HCT116 (cell line): ENCODE data around the gene INSR. TPM values are rescaled to one million over a fixed set of nuclear protein-coding genes. Genes with fewer than 3 reads are reported as not detected.

ENCODE experiments used
- ATAC-seq: fragments of 200-7000 bp; cut with Tn5 transposase; 2 replicates; pipeline ENCODE4 v1.9.1; 2020; ENCODE audit warnings: mild to moderate bottlenecking, moderate library complexity
- BruUV-seq: library from RNA; stranded (reverse); fragments of 400-500 nt; replicated peaks from 2 replicates; lab custom pipeline; 2021; lab: Mats Ljungman, UMichigan
- CTCF ChIA-PET: fragments of 300-600 bp; sonication (Branson Sonifier 250); formaldehyde crosslinking; loops from one replicate; lab custom pipeline; 2021; ENCODE audit warnings: antibody characterized with exemption; lab: Charles Lee
- POLR2A ChIA-PET: fragments of 300-600, 350-600 bp; sonication (Branson Sonifier 250); formaldehyde crosslinking; loops from one replicate; lab custom pipeline; 2021; ENCODE audit warnings: antibody characterized with exemption; lab: Charles Lee
- RAD21 ChIA-PET, 2 experiments: fragments of 300-600 bp; sonication (Branson Sonifier 250); formaldehyde crosslinking; loops; one replicate each; lab custom pipeline; 2023; ENCODE audit warnings: low total read pairs in 2 of 2; ENCODE audit not compliant: uncharacterized antibody in 2 of 2, unreplicated experiment in 2 of 2, low non-redundant PET in 1 of 2; lab: Charles Lee
- DNase-seq: peaks from one replicate; pipeline ENCODE4 v3.0.0-alpha.2; 2010; ENCODE audit warnings: low read depth, low spot score
- H2AFZ ChIP-seq: fragments of 200-600 bp; shearing (Covaris generic), sonication (generic); 2 replicates; pipeline ENCODE4 v1.6.1; 2017; ENCODE audit warnings: low read depth, mixed run types, mixed read lengths, antibody characterized with exemption, low read length; ENCODE audit not compliant: poor library complexity, severe bottlenecking
- H3K27ac ChIP-seq: 2 replicates; pipeline ENCODE4 v1.5.1; 2012; ENCODE audit warnings: low read depth, low read length
- H3K27me3 ChIP-seq: fragments of 200-600 bp; sonication (generic); 2 replicates; pipeline ENCODE4 v1.6.1; 2016; ENCODE audit warnings: mixed run types, low read length, mixed read lengths; ENCODE audit not compliant: insufficient read depth
- H3K36me3 ChIP-seq, 2 experiments: fragments of 200-500 bp in 1 of 2; fragments of 200-600 bp in 1 of 2; sonication (Bioruptor generic) in 1 of 2; sonication (generic) in 1 of 2; 2 replicates each; pipeline versions ENCODE4 v1.5.1 to v1.6.1; 2014 to 2016; ENCODE audit warnings: low read length in 2 of 2, inconsistent platforms in 1 of 2, mixed read lengths in 1 of 2, mixed run types in 1 of 2; ENCODE audit not compliant: insufficient read depth in 2 of 2, control insufficient read depth in 1 of 2
- H3K4me1 ChIP-seq, 2 experiments: fragments of 200-600 bp in 1 of 2; sonication (generic) in 1 of 2; 2 replicates each; pipeline versions ENCODE4 v1.5.1 to v1.6.1; 2012 to 2017; ENCODE audit warnings: low read length in 2 of 2, inconsistent platforms in 1 of 2, mild to moderate bottlenecking in 1 of 2, mixed read lengths in 1 of 2, mixed run types in 1 of 2, moderate library complexity in 1 of 2; ENCODE audit not compliant: insufficient read depth in 2 of 2, control insufficient read depth in 1 of 2
- H3K4me2 ChIP-seq: fragments of 200-600 bp; sonication (generic); 2 replicates; pipeline ENCODE4 v1.6.1; 2017; ENCODE audit warnings: mixed run types, low read length, mixed read lengths
- H3K4me3 ChIP-seq, 2 experiments: fragments of 200-600 bp in 1 of 2; sonication (generic) in 1 of 2; replicated peaks in 1 of 2; 2 replicates each; pipeline ENCODE4 v1.5.1; 2011 to 2016; ENCODE audit warnings: low read length in 2 of 2, control low read depth in 1 of 2, low read depth in 1 of 2, mild to moderate bottlenecking in 1 of 2, mixed read lengths in 1 of 2, mixed run types in 1 of 2
- H3K79me2 ChIP-seq: fragments of 200-600 bp; sonication (generic); 2 replicates; pipeline ENCODE4 v1.6.1; 2017; ENCODE audit warnings: mild to moderate bottlenecking, mixed run types, low read length, moderate library complexity, mixed read lengths; ENCODE audit not compliant: insufficient read depth
- H3K9ac ChIP-seq: fragments of 200-600 bp; sonication (generic); 2 replicates; pipeline ENCODE4 v1.6.1; 2016; ENCODE audit warnings: low read length, mixed read lengths
- H3K9me2 ChIP-seq: fragments of 200-600 bp; sonication (generic), shearing (Covaris generic); 2 replicates; pipeline ENCODE4 v1.6.1; 2017; ENCODE audit warnings: mixed run types, mild to moderate bottlenecking, moderate library complexity; ENCODE audit not compliant: insufficient read depth
- H3K9me3 ChIP-seq, 2 experiments: fragments of 200-500 bp in 1 of 2; fragments of 200-600 bp in 1 of 2; sonication (Bioruptor generic) in 1 of 2; sonication (generic) in 1 of 2; 2 replicates each; pipeline ENCODE4 v1.6.1; 2014 to 2017; ENCODE audit warnings: low read length in 2 of 2, mixed read lengths in 2 of 2, inconsistent platforms in 1 of 2, low read depth in 1 of 2, mild to moderate bottlenecking in 1 of 2, mixed run types in 1 of 2, moderate library complexity in 1 of 2; ENCODE audit not compliant: control insufficient read depth in 1 of 2, insufficient read depth in 1 of 2
- H4K20me1 ChIP-seq: fragments of 200-600 bp; sonication (generic), shearing (Covaris generic); 2 replicates; pipeline ENCODE4 v1.6.1; 2017; ENCODE audit warnings: mixed run types, mild to moderate bottlenecking, moderate library complexity; ENCODE audit not compliant: insufficient read depth
- CBX3 ChIP-seq: IDR thresholded peaks from 2 replicates; pipeline ENCODE4 v1.6.1; 2012; ENCODE audit warnings: low read depth
- CEBPB ChIP-seq: IDR thresholded peaks from 2 replicates; pipeline ENCODE4 v1.6.1; 2012; ENCODE audit warnings: low read depth
- ELF1 ChIP-seq: IDR thresholded peaks from 2 replicates; pipeline ENCODE4 v1.6.1; 2012; ENCODE audit warnings: low read depth, borderline replicate concordance
- EZH2 ChIP-seq: fragments of 200-600 bp; sonication (generic); IDR thresholded peaks from 2 replicates; pipeline ENCODE4 v1.6.1; 2017; ENCODE audit warnings: antibody characterized with exemption, mixed run types
- EZH2phosphoT487 ChIP-seq: fragments of 200-600 bp; IDR thresholded peaks from 2 replicates; pipeline ENCODE4 v1.6.1; 2018; ENCODE audit warnings: antibody characterized with exemption, borderline replicate concordance
- FOSL1 ChIP-seq: IDR thresholded peaks from 2 replicates; pipeline ENCODE4 v1.6.1; 2012; ENCODE audit warnings: low read depth
- JUND ChIP-seq: IDR thresholded peaks from 2 replicates; pipeline ENCODE4 v1.6.1; 2012
- POLR2A ChIP-seq: IDR thresholded peaks from 2 replicates; pipeline ENCODE4 v1.7.0; 2011; ENCODE audit warnings: borderline replicate concordance; ENCODE audit not compliant: insufficient read depth, insufficient read length; ENCODE audit errors: extremely low read depth
- POLR2AphosphoS5 ChIP-seq: IDR thresholded peaks from 2 replicates; pipeline ENCODE4 v1.6.1; 2011; ENCODE audit warnings: mild to moderate bottlenecking, low read depth, low read length, moderate library complexity
- SP1 ChIP-seq: IDR thresholded peaks from 2 replicates; pipeline ENCODE4 v1.6.1; 2012; ENCODE audit warnings: low read depth
- SRF ChIP-seq: IDR thresholded peaks from 2 replicates; pipeline ENCODE4 v1.6.1; 2012; ENCODE audit warnings: low read depth
- TCF7L2 ChIP-seq: IDR thresholded peaks from 2 replicates; pipeline ENCODE4 v1.7.0; 2011; ENCODE audit warnings: borderline replicate concordance, inconsistent platforms; ENCODE audit not compliant: insufficient read depth, insufficient read length; ENCODE audit errors: extremely low read depth
- YY1 ChIP-seq: IDR thresholded peaks from 2 replicates; pipeline ENCODE4 v1.6.1; 2011; ENCODE audit warnings: low read length, low read depth, moderate library complexity, mild to moderate bottlenecking; ENCODE audit not compliant: insufficient replicate concordance; ENCODE audit errors: extremely low read depth
- ZFX ChIP-seq: fragments of 450-650 bp; IDR thresholded peaks from 2 replicates; pipeline ENCODE4 v1.6.1; 2017
- ZNF274 ChIP-seq: fragments of 200-500 bp; sonication (Bioruptor generic); IDR thresholded peaks from 2 replicates; pipeline ENCODE4 v1.6.1; 2014; ENCODE audit warnings: mild to moderate bottlenecking, low read depth, low read length, inconsistent platforms
- intact Hi-C: fragments of 100-400 bp; cut with micrococcal nuclease; formaldehyde crosslinking; loops from 2 replicates; pipeline ENCODE4 v1.10.0; 2022
- total RNA-seq: library from RNA; stranded (reverse); gene quantifications from one replicate; pipeline ENCODE4 v1.2.1, GENCODE V29; 2021; ENCODE audit not compliant: unreplicated experiment
- TF ChIP-seq, protein P1 (sequence below): IDR thresholded peaks from 2 replicates; pipeline ENCODE4 v1.6.1; 2011; ENCODE audit warnings: mild to moderate bottlenecking, low read length, moderate library complexity; ENCODE audit not compliant: insufficient replicate concordance; ENCODE audit errors: extremely low read depth
- TF ChIP-seq, protein P2 (sequence below), 3 experiments: fragments of 200-600 bp in 1 of 3; sonication (generic) in 1 of 3; IDR thresholded peaks in 2 of 3; conservative IDR thresholded peaks in 1 of 3; 2 replicates each; pipeline ENCODE4 v1.5.1; 2012 to 2017; ENCODE audit warnings: low read depth in 2 of 3, low read length in 2 of 3, antibody characterized with exemption in 1 of 3, borderline replicate concordance in 1 of 3, control low read depth in 1 of 3, mild to moderate bottlenecking in 1 of 3, mixed read lengths in 1 of 3, mixed run types in 1 of 3, moderate library complexity in 1 of 3; ENCODE audit not compliant: insufficient read depth in 1 of 3
- TF ChIP-seq, protein P3 (sequence below): IDR thresholded peaks from 2 replicates; pipeline ENCODE4 v1.6.1; 2012
- TF ChIP-seq, protein P4 (sequence below): IDR thresholded peaks from 2 replicates; pipeline ENCODE4 v1.6.1; 2012
- TF ChIP-seq, protein P5 (sequence below): IDR thresholded peaks from 2 replicates; pipeline ENCODE4 v1.6.1; 2012; ENCODE audit warnings: low read depth

The INSR gene
- total RNA-seq, 1 experiment from 2014 or later: 25.4 TPM

DNA sequence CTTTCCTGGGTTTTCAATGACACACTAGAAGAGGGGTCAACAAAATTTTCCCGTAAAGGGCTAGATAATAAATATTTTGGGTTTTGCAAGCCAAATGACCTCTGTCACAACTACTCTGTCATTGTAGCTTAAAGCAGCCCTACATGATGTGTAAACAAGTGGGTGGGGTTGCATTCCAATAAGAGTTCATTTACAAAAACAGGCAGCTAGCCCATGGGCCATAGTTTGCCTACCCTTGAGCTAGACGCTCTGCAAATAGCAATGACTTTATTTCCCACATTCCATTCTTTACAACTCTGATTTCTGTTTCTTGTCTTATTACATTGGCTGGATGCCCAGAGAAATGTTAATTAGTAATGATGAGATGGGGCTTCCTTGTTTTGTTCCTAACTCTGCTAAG lies 148.7 kb downstream of the INSR start:
- H3K4me2 ChIP-seq: no peak overlapping the region
- CTCF ChIA-PET: no interaction called here
- no peak overlapping the region for H3K9ac ChIP-seq
- H2AFZ ChIP-seq: no peak overlapping the region
- no peaks in the 10 kb centered on the region for H3K79me2 ChIP-seq
- RAD21 ChIA-PET: no interaction called here
- intact Hi-C loops: no loop called here
- ATAC-seq: no peak
- no peaks in the 10 kb centered on the region for H3K9me3 ChIP-seq
- H3K27me3 ChIP-seq: no peaks in the 10 kb centered on the region
- BruUV-seq: no TSS peak
- H3K4me1 ChIP-seq: no peaks in the 10 kb centered on the region
- no peak for TF ChIP-seq ZNF274
- no peak for TF ChIP-seq CEBPB
- TF ChIP-seq, protein P1, sequence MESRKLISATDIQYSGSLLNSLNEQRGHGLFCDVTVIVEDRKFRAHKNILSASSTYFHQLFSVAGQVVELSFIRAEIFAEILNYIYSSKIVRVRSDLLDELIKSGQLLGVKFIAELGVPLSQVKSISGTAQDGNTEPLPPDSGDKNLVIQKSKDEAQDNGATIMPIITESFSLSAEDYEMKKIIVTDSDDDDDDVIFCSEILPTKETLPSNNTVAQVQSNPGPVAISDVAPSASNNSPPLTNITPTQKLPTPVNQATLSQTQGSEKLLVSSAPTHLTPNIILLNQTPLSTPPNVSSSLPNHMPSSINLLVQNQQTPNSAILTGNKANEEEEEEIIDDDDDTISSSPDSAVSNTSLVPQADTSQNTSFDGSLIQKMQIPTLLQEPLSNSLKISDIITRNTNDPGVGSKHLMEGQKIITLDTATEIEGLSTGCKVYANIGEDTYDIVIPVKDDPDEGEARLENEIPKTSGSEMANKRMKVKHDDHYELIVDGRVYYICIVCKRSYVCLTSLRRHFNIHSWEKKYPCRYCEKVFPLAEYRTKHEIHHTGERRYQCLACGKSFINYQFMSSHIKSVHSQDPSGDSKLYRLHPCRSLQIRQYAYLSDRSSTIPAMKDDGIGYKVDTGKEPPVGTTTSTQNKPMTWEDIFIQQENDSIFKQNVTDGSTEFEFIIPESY: no peak
- TF ChIP-seq, protein P2, sequence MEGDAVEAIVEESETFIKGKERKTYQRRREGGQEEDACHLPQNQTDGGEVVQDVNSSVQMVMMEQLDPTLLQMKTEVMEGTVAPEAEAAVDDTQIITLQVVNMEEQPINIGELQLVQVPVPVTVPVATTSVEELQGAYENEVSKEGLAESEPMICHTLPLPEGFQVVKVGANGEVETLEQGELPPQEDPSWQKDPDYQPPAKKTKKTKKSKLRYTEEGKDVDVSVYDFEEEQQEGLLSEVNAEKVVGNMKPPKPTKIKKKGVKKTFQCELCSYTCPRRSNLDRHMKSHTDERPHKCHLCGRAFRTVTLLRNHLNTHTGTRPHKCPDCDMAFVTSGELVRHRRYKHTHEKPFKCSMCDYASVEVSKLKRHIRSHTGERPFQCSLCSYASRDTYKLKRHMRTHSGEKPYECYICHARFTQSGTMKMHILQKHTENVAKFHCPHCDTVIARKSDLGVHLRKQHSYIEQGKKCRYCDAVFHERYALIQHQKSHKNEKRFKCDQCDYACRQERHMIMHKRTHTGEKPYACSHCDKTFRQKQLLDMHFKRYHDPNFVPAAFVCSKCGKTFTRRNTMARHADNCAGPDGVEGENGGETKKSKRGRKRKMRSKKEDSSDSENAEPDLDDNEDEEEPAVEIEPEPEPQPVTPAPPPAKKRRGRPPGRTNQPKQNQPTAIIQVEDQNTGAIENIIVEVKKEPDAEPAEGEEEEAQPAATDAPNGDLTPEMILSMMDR (IDR thresholded peaks at IDR 0.05 in 2 of 3, conservative IDR thresholded peaks at IDR 0.05 in 1 of 3; ENCODE audit: borderline replicate concordance in 1 of 3, insufficient read depth in 1 of 3, low read depth in 2 of 3, low read length in 2 of 3): no peak
- no peak for TF ChIP-seq EZH2phosphoT487
- no peak for TF ChIP-seq EZH2
- TF ChIP-seq SP1: no peak
- TF ChIP-seq FOSL1: no peak
- TF ChIP-seq, protein P3, sequence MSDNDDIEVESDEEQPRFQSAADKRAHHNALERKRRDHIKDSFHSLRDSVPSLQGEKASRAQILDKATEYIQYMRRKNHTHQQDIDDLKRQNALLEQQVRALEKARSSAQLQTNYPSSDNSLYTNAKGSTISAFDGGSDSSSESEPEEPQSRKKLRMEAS: no peak
- no peak for TF ChIP-seq POLR2A
- TF ChIP-seq SRF: no peak
- TF ChIP-seq ZFX: no peak
- no peak for TF ChIP-seq ELF1
- TF ChIP-seq, protein P4, sequence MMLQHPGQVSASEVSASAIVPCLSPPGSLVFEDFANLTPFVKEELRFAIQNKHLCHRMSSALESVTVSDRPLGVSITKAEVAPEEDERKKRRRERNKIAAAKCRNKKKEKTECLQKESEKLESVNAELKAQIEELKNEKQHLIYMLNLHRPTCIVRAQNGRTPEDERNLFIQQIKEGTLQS: no peak
- no peak for TF ChIP-seq TCF7L2
- TF ChIP-seq CBX3: no peak
- TF ChIP-seq, protein P5, sequence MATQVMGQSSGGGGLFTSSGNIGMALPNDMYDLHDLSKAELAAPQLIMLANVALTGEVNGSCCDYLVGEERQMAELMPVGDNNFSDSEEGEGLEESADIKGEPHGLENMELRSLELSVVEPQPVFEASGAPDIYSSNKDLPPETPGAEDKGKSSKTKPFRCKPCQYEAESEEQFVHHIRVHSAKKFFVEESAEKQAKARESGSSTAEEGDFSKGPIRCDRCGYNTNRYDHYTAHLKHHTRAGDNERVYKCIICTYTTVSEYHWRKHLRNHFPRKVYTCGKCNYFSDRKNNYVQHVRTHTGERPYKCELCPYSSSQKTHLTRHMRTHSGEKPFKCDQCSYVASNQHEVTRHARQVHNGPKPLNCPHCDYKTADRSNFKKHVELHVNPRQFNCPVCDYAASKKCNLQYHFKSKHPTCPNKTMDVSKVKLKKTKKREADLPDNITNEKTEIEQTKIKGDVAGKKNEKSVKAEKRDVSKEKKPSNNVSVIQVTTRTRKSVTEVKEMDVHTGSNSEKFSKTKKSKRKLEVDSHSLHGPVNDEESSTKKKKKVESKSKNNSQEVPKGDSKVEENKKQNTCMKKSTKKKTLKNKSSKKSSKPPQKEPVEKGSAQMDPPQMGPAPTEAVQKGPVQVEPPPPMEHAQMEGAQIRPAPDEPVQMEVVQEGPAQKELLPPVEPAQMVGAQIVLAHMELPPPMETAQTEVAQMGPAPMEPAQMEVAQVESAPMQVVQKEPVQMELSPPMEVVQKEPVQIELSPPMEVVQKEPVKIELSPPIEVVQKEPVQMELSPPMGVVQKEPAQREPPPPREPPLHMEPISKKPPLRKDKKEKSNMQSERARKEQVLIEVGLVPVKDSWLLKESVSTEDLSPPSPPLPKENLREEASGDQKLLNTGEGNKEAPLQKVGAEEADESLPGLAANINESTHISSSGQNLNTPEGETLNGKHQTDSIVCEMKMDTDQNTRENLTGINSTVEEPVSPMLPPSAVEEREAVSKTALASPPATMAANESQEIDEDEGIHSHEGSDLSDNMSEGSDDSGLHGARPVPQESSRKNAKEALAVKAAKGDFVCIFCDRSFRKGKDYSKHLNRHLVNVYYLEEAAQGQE: no peak
- TF ChIP-seq YY1: no peak
- no peak for TF ChIP-seq JUND
- no peak for TF ChIP-seq POLR2AphosphoS5
- TF ChIP-seq, all 23 proteins: peak for 0
- H3K4me3 ChIP-seq: no peak overlapping the region
- H3K9me2 ChIP-seq: no peaks in the 10 kb centered on the region
- POLR2A ChIA-PET: no interaction called here
- H3K27ac ChIP-seq: no peak overlapping the region
- H3K36me3 ChIP-seq: no peaks in the 10 kb centered on the region; a peak in 1 of 4 replicates
- no peaks in the 10 kb centered on the region for H4K20me1 ChIP-seq
- no peak for DNase-seq
